Cardiac fibroblast (primary cell): ENCODE results near the gene CTDSP2.
"Not testable (repeated sequence)": the region's sequence is repeated elsewhere in the genome, so short reads cannot be mapped to it uniquely, and the experiment has no call there.

Experiments
- DNase-seq, 2 donors: peaks; one replicate each; pipeline versions ENCODE4 v3.0.0 to v3.0.0-alpha.2; 2010; ENCODE audit warnings: low read depth in 2 of 2
- H3K4me3 ChIP-seq, 2 donors: replicated peaks in 1 of 2; 1 replicate in 1 of 2; 2 replicates in 1 of 2; pipeline ENCODE4 v1.5.1; 2011; ENCODE audit warnings: low read depth in 2 of 2, low read length in 2 of 2, mild to moderate bottlenecking in 2 of 2, moderate library complexity in 1 of 2
- TF ChIP-seq, protein P1 (sequence below): IDR thresholded peaks from one replicate; pipeline ENCODE4 v1.5.1; 2011; ENCODE audit warnings: low read depth, mild to moderate bottlenecking, low read length, inconsistent platforms

The CTDSP2 gene

DNA sequence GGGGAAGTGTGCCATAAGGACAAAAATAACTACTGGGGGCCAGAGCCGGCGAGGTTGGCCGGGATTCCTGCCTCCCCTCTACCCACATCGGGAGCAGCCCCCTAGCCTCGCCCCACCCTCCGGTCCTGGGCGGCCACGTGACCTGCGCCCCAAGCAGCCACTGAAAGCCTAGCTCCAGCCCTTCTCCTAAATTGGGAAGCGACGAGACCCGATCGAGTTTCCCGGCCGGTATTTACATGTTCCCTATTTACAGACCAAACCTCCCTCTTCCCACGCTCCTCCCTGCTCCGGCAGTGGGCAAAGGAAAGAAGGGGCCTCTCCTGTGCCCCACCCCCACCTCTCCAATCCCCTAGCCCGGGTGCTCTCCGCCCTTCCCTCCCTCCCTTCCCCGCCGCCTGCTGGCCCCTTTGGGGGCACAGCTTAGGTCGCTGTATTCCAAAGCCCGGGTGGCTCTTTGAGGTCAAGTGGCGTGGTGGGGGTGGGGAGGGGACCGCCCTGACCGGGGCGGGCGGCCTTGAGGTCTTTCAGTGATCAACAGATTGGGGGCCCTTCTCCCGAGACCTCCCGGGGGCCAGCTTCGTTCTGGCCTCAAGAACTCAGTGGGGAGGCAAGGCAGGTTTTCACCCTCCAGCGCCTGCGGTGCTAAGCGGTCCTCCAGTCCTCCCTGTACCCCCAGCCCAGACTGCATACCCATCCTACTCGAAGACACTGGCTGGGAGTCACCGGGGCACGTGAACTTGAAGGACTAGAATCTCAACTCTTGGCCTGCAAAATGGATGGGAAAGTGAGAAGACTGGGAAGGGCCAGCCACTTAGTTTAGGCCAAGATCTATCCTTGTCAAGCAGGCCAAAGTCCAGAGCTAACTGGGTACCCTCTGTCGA is 6.3 kb upstream of the CTDSP2 start:
- H3K4me3 ChIP-seq, result no peak overlapping the region
- DNase-seq, result peak in 1 of 2 donors; percentile 37
- TF ChIP-seq, protein P1, sequence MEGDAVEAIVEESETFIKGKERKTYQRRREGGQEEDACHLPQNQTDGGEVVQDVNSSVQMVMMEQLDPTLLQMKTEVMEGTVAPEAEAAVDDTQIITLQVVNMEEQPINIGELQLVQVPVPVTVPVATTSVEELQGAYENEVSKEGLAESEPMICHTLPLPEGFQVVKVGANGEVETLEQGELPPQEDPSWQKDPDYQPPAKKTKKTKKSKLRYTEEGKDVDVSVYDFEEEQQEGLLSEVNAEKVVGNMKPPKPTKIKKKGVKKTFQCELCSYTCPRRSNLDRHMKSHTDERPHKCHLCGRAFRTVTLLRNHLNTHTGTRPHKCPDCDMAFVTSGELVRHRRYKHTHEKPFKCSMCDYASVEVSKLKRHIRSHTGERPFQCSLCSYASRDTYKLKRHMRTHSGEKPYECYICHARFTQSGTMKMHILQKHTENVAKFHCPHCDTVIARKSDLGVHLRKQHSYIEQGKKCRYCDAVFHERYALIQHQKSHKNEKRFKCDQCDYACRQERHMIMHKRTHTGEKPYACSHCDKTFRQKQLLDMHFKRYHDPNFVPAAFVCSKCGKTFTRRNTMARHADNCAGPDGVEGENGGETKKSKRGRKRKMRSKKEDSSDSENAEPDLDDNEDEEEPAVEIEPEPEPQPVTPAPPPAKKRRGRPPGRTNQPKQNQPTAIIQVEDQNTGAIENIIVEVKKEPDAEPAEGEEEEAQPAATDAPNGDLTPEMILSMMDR, result peak; percentile 7

DNA sequence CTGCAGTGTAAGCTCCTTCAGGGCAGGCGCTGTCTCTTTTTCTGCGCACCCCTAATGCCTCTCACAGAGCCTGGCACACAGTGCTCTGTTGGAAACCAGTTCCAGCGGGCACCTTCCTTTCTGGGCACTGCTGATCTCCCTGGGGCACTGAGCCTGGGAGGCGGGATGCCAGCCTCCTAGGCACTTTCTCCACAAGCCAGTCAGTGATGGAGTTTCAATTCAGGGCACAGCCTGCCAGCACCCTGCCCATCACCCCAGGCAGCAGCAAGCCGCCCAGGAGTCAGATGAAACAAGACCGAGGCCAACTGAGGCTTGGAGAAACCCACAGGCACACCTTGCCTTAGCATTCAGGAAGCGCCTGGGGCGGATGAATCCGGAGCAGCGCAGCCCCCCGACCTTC is 5.7 kb upstream of the CTDSP2 start:
- H3K4me3 ChIP-seq, result no peak overlapping the region
- TF ChIP-seq, protein P1, result no peak
- no peak for DNase-seq

DNA sequence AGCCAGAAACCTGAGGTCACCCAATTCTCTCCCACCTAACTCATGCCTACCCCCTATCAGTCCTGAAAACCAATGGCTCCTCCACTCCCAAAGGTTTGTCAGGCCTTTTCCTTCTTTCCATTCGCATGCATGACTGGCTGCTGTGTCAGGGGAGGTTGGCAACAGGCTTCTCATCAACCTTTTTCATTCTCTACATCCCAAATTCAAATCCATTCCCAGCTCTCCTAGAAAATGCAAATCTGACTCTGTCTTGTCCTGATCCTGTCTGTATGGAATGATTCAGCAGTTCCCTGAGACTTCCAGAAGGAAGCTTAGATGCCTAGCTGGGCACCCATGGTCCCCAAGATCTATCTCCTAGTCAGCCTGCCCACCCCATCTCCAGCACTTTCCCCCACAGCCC is 5.0 kb upstream of the CTDSP2 start:
- no peak for DNase-seq
- no peak overlapping the region for H3K4me3 ChIP-seq
- TF ChIP-seq, protein P1, result no peak

DNA sequence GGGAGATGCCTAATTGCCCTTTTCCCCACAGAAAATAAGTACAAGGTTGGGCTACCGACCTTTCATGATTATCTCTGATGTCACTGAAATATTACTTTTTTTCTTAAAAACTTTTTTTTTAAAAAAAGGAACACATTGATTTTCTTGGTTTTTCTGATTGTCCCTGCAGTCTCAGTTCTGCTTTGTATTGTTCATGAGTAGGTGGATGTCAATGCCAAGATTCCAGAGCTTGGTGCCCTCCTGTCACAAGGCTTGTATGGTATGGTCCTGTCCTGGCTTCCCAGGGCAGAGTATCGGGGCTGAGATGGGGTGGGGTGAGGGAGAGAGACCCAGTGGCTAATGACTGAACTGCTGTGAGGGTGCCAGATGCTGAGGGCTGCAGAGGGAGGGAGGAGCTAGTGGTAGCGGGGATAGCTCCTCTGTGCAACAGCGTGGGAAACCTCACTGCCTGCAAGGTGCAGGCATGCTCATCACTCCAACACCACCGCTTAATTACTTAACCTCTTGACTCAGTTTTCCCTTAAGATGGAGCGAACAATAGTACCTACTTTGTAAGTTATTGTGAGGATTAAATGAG is 4.4 kb upstream of the CTDSP2 start:
- no peak for DNase-seq
- TF ChIP-seq, protein P1, result no peak
- no peak overlapping the region for H3K4me3 ChIP-seq

- H3K4me3 ChIP-seq, DNase-seq: not testable (repeated sequence)
These were observed 2.9 kb upstream of the CTDSP2 start for GRCh38 chr12:57849447-57849846.

- DNase-seq, result peak in 1 of 2 donors; percentile 42
- TF ChIP-seq, protein P1, result no peak
- no peak overlapping the region for H3K4me3 ChIP-seq
These were observed 2.5 kb upstream of the CTDSP2 start for GRCh38 chr12:57849035-57849434.

DNA sequence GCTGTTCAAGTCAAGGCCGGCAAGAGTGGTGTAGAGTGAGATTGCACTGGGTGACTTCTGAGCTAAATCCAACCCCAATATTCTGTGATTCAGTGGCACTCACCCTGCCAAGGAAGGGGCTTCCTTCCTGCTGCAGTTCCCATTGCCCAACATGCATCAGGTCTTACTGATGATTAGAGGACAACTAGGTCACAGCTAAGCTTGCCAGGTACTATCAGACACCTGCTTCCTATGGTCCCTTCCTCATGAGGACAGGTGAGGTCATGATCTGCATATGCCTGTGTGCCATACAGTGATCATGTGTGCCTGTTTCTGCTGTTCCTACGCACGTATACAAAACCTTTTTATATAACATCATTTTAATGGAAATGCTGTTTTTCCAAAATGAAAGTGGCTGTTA is 1.7 kb upstream of the CTDSP2 start:
- no peak overlapping the region for H3K4me3 ChIP-seq
- DNase-seq, result no peak
- TF ChIP-seq, protein P1, result no peak
